IMR-90 (cell line): ENCODE data around the gene RPS29. TPM values are rescaled to one million over a fixed set of nuclear protein-coding genes. Genes with fewer than 3 reads are reported as not detected.

Source experiments
- ATAC-seq: fragments of 200-7000 bp; cut with Tn5 transposase; 2 replicates; pipeline ENCODE4 v1.9.1; 2020; ENCODE audit warnings: low read depth, mild to moderate bottlenecking, moderate library complexity
- BruUV-seq: library from RNA; stranded (reverse); fragments of 400-500 nt; replicated peaks from 2 replicates; lab custom pipeline; 2021; lab: Mats Ljungman, UMichigan
- CTCF ChIA-PET: fragments of 300-600 bp; formaldehyde crosslinking; extraction: SDS; loops from one replicate; lab custom pipeline; 2021; ENCODE audit warnings: antibody characterized with exemption; lab: Yijun Ruan, JAX
- POLR2A ChIA-PET: fragments of 300-600 bp; sonication (Branson Sonifier 250); formaldehyde crosslinking; loops from one replicate; lab custom pipeline; 2022; ENCODE audit warnings: antibody characterized with exemption; ENCODE audit not compliant: unreplicated experiment; lab: Charles Lee
- DNase-seq: peaks from one replicate; pipeline ENCODE4 v3.0.0; 2013
- H2AFZ ChIP-seq: replicated peaks from 2 replicates; pipeline ENCODE3; 2013; ENCODE audit warnings: low read length, mild to moderate bottlenecking; ENCODE audit not compliant: poor library complexity
- H2AK5ac ChIP-seq: 2 replicates; pipeline ENCODE4 v1.6.1; 2013; ENCODE audit warnings: low read depth, low read length, inconsistent platforms
- H2AK9ac ChIP-seq: replicated peaks from 2 replicates; pipeline ENCODE3; 2013; ENCODE audit warnings: mild to moderate bottlenecking, low read depth, low read length, moderate library complexity; ENCODE audit not compliant: poor library complexity
- H2BK120ac ChIP-seq: 2 replicates; pipeline ENCODE4 v1.6.1; 2013; ENCODE audit warnings: low read depth, low read length, inconsistent platforms
- H2BK15ac ChIP-seq: 3 replicates; pipeline ENCODE4 v1.6.1; 2013; ENCODE audit warnings: low read depth, low read length, inconsistent platforms
- H2BK20ac ChIP-seq: 2 replicates; pipeline ENCODE4 v1.6.1; 2013; ENCODE audit warnings: low read depth, mild to moderate bottlenecking, inconsistent platforms, low read length, moderate library complexity
- H2BK5ac ChIP-seq: 2 replicates; pipeline ENCODE4 v1.6.1; 2013; ENCODE audit warnings: mild to moderate bottlenecking, low read depth, low read length, inconsistent platforms; ENCODE audit not compliant: poor library complexity, severe bottlenecking
- H3K14ac ChIP-seq: replicated peaks from 2 replicates; pipeline ENCODE4 v1.6.1; 2013; ENCODE audit warnings: low read depth, low read length, inconsistent platforms
- H3K18ac ChIP-seq: 2 replicates; pipeline ENCODE4 v1.6.1; 2013; ENCODE audit warnings: low read depth, low read length, control low read depth
- H3K23ac ChIP-seq: 2 replicates; pipeline ENCODE4 v1.6.1; 2013; ENCODE audit warnings: low read depth, low read length, inconsistent platforms
- H3K27ac ChIP-seq: 2 replicates; pipeline ENCODE4 v1.5.1; 2013; ENCODE audit warnings: mild to moderate bottlenecking, control low read depth, low read length; ENCODE audit not compliant: insufficient read depth
- H3K27me3 ChIP-seq: 2 replicates; pipeline ENCODE4 v1.6.1; 2013; ENCODE audit warnings: low read length; ENCODE audit not compliant: control insufficient read depth, insufficient read depth
- H3K36me3 ChIP-seq: 2 replicates; pipeline ENCODE4 v1.6.1; 2013; ENCODE audit warnings: low read length, mixed read lengths; ENCODE audit not compliant: control insufficient read depth, insufficient read depth
- H3K4ac ChIP-seq: 2 replicates; pipeline ENCODE4 v1.6.1; 2013; ENCODE audit warnings: low read depth, low read length, inconsistent platforms
- H3K4me1 ChIP-seq: 2 replicates; pipeline ENCODE4 v1.6.1; 2013; ENCODE audit warnings: low read length, mixed read lengths; ENCODE audit not compliant: control insufficient read depth, insufficient read depth
- H3K4me2 ChIP-seq: 2 replicates; pipeline ENCODE4 v1.6.1; 2013; ENCODE audit warnings: low read depth, mild to moderate bottlenecking, control low read depth, low read length, moderate library complexity
- H3K4me3 ChIP-seq: 2 replicates; pipeline ENCODE4 v1.5.1; 2013; ENCODE audit warnings: low read depth, mild to moderate bottlenecking, control low read depth, low read length, moderate library complexity; ENCODE audit not compliant: insufficient read depth
- H3K56ac ChIP-seq: 2 replicates; pipeline ENCODE4 v1.6.1; 2013; ENCODE audit warnings: low read length, inconsistent platforms; ENCODE audit not compliant: insufficient read depth; ENCODE audit errors: extremely low read depth
- H3K79me1 ChIP-seq, 2 experiments: 2 replicates each; pipeline ENCODE4 v1.6.1; 2013; ENCODE audit warnings: low read length in 2 of 2, inconsistent platforms in 1 of 2, low read depth in 1 of 2
- H3K9ac ChIP-seq: 2 replicates; pipeline ENCODE4 v1.6.1; 2013; ENCODE audit warnings: low read depth, low read length, control low read depth
- H3K9me1 ChIP-seq: 2 replicates; pipeline ENCODE4 v1.6.1; 2013; ENCODE audit warnings: low read length, inconsistent platforms; ENCODE audit not compliant: insufficient read depth
- H3K9me3 ChIP-seq: 2 replicates; pipeline ENCODE4 v1.6.1; 2013; ENCODE audit warnings: low read length; ENCODE audit not compliant: control insufficient read depth, insufficient read depth
- H4K20me1 ChIP-seq: 2 replicates; pipeline ENCODE4 v1.6.1; 2013; ENCODE audit warnings: low read length, inconsistent platforms; ENCODE audit not compliant: insufficient read depth
- H4K5ac ChIP-seq: 2 replicates; pipeline ENCODE4 v1.6.1; 2013; ENCODE audit warnings: mild to moderate bottlenecking, low read depth, low read length, control low read depth
- H4K8ac ChIP-seq, 2 experiments: 2 replicates each; pipeline ENCODE4 v1.6.1; 2013; ENCODE audit warnings: low read depth in 2 of 2, low read length in 2 of 2, control low read depth in 1 of 2, inconsistent platforms in 1 of 2
- H4K91ac ChIP-seq: 2 replicates; pipeline ENCODE4 v1.6.1; 2013; ENCODE audit warnings: low read depth, low read length, inconsistent platforms; ENCODE audit not compliant: insufficient read depth
- FOS ChIP-seq: fragments of 150-350 bp; IDR thresholded peaks from 2 replicates; pipeline ENCODE4 v1.6.1; 2016; ENCODE audit warnings: low read depth, low read length
- MAFK ChIP-seq: IDR thresholded peaks from 2 replicates; pipeline ENCODE4 v1.6.1; 2012; ENCODE audit warnings: low read depth, low read length, improper control_type of control experiment
- MAZ ChIP-seq: IDR thresholded peaks from 2 replicates; pipeline ENCODE4 v1.6.1; 2012; ENCODE audit warnings: low read depth, mild to moderate bottlenecking, low read length, improper control_type of control experiment, moderate library complexity, borderline replicate concordance
- WGBS, 2 experiments: methylation state at CpG; one replicate each; pipeline versions ENCODE4 v1.1.5 to v1.1.7; 2013; ENCODE audit warnings: missing lambda C conversion rate in 2 of 2; ENCODE audit not compliant: insufficient read length in 1 of 2; ENCODE audit errors: extremely low coverage in 2 of 2; 5-methylcytosine and 5-hydroxymethylcytosine counted together
- dilution Hi-C: fragments of 300-500 bp; cut with HindIII; formaldehyde crosslinking; loops from one replicate; pipeline ENCODE4 v1.14.3; 2018; ENCODE audit warnings: low sequenced_read_pairs; ENCODE audit not compliant: unreplicated experiment
- in situ Hi-C: fragments of 300-500 bp; cut with MboI; formaldehyde crosslinking; loops from 3 replicates; pipeline ENCODE4 v1.14.3; 2019; ENCODE audit warnings: low sequenced_read_pairs, inconsistent platforms, mixed read lengths
- intact Hi-C: fragments of 100-400 bp; cut with micrococcal nuclease; formaldehyde crosslinking; loops from 2 replicates; pipeline ENCODE4 v1.10.0; 2022
- polyA plus RNA-seq, 3 experiments: library from polyadenylated mRNA; depleted of rRNA; stranded (reverse); fragments of >200 nt; gene quantifications; 2 replicates each; pipeline ENCODE4 v1.2.3, GENCODE V29; 2012; ENCODE audit warnings: low replicate concordance in 1 of 3
- total RNA-seq: library from RNA; depleted of rRNA; stranded (reverse); fragments of >200 nt; gene quantifications from 2 replicates; pipeline ENCODE4 v1.2.3, GENCODE V29; 2012
- TF ChIP-seq, protein P1 (sequence below): conservative IDR thresholded peaks from 2 replicates; pipeline ENCODE4 v1.5.1; 2012; ENCODE audit warnings: mild to moderate bottlenecking, low read depth, low read length, improper control_type of control experiment

The RPS29 gene
- total and polyA plus RNA-seq, 2 of the 4 experiments (the other 2 are of a cell fraction): 318 to 10,393 TPM

DNA sequence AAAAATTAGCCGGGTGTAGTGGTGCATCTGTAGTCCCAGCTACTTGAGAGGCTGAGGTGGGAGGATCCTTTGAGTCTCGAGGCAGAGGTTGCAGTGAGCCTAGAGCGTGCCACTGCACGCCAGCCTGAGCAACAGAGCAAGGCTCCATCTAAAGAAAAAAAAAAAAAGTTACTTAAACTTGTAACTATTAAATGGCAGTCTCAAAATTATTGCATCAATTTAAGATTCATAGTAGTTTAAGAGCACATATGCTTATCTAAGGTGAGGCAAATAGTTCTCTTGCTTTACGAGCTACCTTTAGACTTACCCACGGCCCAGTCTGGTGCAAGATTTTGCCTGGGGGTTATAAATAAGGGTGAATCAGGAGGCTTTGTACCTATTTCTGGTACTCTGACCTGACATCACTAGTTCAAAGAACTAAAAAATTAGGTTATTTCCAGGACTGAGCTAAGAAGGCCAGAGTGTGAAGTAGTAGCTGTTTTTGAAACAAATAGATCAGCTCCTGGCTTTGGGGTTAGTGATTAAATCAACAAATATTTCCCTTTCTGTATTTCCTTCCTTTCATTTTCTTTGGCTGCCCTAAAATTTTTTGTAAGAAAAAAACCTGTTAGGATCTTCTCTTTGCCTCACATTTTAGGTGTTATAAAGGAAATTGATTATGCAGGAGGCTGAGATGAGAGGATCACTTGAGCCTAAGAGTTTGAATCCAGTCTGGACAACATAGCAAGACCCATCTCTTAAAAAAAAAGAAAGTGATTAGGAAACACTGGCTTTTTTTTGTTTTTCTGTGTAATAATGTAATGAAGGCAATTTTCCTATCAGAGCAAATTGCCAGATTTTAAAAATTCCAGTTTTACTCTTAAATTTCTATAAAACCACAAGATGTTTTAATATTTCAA is 38.0 kb upstream of the RPS29 start (continued):
- TF ChIP-seq MAZ (no peak), FOS (no peak)

DNA sequence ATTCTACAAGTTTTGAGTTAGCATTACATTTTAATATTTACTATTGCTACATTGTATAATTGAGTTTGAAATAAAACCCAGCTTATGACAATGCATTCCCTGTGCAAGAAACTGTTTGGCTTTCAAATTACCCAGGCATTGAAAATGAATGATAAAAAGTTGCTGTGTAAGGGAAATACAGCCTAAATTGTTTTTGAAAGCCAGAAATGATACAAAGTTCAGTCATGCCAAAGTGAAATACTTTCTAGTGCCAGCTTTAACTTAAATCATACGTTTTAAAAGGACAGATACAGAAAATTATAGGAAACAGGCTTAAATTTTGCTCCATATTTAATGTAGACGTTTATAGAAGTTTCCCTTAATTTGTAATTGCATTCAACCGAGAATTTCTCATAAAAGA is 37.2 kb upstream of the RPS29 start:
- no CpG with 5 or more reads among the region's 3 CpGs for WGBS, 2 experiments
- Histone ChIP-seq H3K56ac (no peak overlapping the region), H4K8ac (no peak overlapping the region), H2BK5ac (no peak overlapping the region), H4K20me1 (peaks cover 34% of the 10 kb centered on the region), H4K5ac (no peak overlapping the region), H2BK20ac (no peak overlapping the region), H2BK15ac (no peak overlapping the region), H2BK120ac (no peak overlapping the region), H3K4me1 (peaks cover 8% of the 10 kb centered on the region), H3K9me3 (no peaks in the 10 kb centered on the region), H4K91ac (no peak overlapping the region), H3K14ac (no peak overlapping the region), H3K79me1 (peaks cover 4 to 43% of the 10 kb centered on the region in 2 experiments; a peak in 2 of 4 replicates), H3K9ac (no peak overlapping the region), H3K27me3 (no peaks in the 10 kb centered on the region), H2AFZ (no peak overlapping the region), H3K9me1 (no peaks in the 10 kb centered on the region; the same call in 1 of the 2 replicates), H3K4me3 (no peak overlapping the region), H2AK9ac (no peak overlapping the region), H3K27ac (no peak overlapping the region), H3K23ac (no peak overlapping the region), H3K36me3 (peaks cover 5% of the 10 kb centered on the region), H3K4ac (no peak overlapping the region), H3K18ac (no peak overlapping the region), H2AK5ac (no peak overlapping the region), H3K4me2 (peak overlapping the region; percentile 49)
- CTCF ChIA-PET: no interaction called here
- ATAC-seq: no peak
- no peak for DNase-seq
- BruUV-seq: no TSS peak
- TF ChIP-seq, protein P1, sequence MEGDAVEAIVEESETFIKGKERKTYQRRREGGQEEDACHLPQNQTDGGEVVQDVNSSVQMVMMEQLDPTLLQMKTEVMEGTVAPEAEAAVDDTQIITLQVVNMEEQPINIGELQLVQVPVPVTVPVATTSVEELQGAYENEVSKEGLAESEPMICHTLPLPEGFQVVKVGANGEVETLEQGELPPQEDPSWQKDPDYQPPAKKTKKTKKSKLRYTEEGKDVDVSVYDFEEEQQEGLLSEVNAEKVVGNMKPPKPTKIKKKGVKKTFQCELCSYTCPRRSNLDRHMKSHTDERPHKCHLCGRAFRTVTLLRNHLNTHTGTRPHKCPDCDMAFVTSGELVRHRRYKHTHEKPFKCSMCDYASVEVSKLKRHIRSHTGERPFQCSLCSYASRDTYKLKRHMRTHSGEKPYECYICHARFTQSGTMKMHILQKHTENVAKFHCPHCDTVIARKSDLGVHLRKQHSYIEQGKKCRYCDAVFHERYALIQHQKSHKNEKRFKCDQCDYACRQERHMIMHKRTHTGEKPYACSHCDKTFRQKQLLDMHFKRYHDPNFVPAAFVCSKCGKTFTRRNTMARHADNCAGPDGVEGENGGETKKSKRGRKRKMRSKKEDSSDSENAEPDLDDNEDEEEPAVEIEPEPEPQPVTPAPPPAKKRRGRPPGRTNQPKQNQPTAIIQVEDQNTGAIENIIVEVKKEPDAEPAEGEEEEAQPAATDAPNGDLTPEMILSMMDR: no peak
- peak; percentile 72 for TF ChIP-seq MAFK
- POLR2A ChIA-PET: no interaction called here
- in situ Hi-C loops: no loop called here
- dilution Hi-C loops: no loop called here
- intact Hi-C loops: no loop called here
